HCT116 (cell line): ENCODE measurements around the gene OR1J1.

Source experiments
- CEBPB ChIP-seq: IDR thresholded peaks from 2 replicates; pipeline ENCODE4 v1.6.1; 2012; ENCODE audit warnings: low read depth
- EZH2 ChIP-seq: fragments of 200-600 bp; sonication (generic); IDR thresholded peaks from 2 replicates; pipeline ENCODE4 v1.6.1; 2017; ENCODE audit warnings: antibody characterized with exemption, mixed run types
- MAX ChIP-seq: IDR thresholded peaks from 2 replicates; pipeline ENCODE4 v1.6.1; 2012
- TF ChIP-seq, protein P1 (sequence below), 3 experiments: fragments of 200-600 bp in 1 of 3; sonication (generic) in 1 of 3; IDR thresholded peaks in 2 of 3; conservative IDR thresholded peaks in 1 of 3; 2 replicates each; pipeline ENCODE4 v1.5.1; 2012 to 2017; ENCODE audit warnings: low read depth in 2 of 3, low read length in 2 of 3, antibody characterized with exemption in 1 of 3, borderline replicate concordance in 1 of 3, control low read depth in 1 of 3, mild to moderate bottlenecking in 1 of 3, mixed read lengths in 1 of 3, mixed run types in 1 of 3, moderate library complexity in 1 of 3; ENCODE audit not compliant: insufficient read depth in 1 of 3
- TF ChIP-seq, protein P2 (sequence below): IDR thresholded peaks from 2 replicates; pipeline ENCODE4 v1.6.1; 2011; ENCODE audit warnings: mild to moderate bottlenecking, low read length, moderate library complexity; ENCODE audit not compliant: insufficient replicate concordance; ENCODE audit errors: extremely low read depth

DNA sequence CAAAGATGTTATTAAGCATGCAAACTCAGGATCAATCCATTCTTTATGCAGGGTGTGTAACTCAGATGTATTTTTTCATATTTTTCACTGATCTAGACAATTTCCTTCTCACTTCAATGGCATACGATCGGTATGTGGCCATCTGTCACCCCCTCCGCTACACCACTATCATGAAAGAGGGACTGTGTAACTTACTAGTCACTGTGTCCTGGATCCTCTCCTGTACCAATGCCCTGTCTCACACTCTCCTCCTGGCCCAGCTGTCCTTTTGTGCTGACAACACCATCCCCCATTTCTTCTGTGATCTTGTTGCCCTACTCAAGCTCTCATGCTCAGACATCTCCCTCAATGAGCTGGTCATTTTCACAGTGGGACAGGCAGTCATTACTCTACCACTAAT, 41.6 kb upstream of the OR1J1 start:
- TF ChIP-seq, protein P1, sequence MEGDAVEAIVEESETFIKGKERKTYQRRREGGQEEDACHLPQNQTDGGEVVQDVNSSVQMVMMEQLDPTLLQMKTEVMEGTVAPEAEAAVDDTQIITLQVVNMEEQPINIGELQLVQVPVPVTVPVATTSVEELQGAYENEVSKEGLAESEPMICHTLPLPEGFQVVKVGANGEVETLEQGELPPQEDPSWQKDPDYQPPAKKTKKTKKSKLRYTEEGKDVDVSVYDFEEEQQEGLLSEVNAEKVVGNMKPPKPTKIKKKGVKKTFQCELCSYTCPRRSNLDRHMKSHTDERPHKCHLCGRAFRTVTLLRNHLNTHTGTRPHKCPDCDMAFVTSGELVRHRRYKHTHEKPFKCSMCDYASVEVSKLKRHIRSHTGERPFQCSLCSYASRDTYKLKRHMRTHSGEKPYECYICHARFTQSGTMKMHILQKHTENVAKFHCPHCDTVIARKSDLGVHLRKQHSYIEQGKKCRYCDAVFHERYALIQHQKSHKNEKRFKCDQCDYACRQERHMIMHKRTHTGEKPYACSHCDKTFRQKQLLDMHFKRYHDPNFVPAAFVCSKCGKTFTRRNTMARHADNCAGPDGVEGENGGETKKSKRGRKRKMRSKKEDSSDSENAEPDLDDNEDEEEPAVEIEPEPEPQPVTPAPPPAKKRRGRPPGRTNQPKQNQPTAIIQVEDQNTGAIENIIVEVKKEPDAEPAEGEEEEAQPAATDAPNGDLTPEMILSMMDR (IDR thresholded peaks at IDR 0.05 in 2 of 3, conservative IDR thresholded peaks at IDR 0.05 in 1 of 3; ENCODE audit: borderline replicate concordance in 1 of 3, insufficient read depth in 1 of 3, low read depth in 2 of 3, low read length in 2 of 3) = no peak
- TF ChIP-seq, protein P2, sequence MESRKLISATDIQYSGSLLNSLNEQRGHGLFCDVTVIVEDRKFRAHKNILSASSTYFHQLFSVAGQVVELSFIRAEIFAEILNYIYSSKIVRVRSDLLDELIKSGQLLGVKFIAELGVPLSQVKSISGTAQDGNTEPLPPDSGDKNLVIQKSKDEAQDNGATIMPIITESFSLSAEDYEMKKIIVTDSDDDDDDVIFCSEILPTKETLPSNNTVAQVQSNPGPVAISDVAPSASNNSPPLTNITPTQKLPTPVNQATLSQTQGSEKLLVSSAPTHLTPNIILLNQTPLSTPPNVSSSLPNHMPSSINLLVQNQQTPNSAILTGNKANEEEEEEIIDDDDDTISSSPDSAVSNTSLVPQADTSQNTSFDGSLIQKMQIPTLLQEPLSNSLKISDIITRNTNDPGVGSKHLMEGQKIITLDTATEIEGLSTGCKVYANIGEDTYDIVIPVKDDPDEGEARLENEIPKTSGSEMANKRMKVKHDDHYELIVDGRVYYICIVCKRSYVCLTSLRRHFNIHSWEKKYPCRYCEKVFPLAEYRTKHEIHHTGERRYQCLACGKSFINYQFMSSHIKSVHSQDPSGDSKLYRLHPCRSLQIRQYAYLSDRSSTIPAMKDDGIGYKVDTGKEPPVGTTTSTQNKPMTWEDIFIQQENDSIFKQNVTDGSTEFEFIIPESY = no peak
- TF ChIP-seq MAX (no peak), EZH2 (no peak), CEBPB (no peak)
